PC-9 (cell line): ENCODE data around the gene RAB36.

Experiments
- EZH2 ChIP-seq: fragments of 200-600 bp; sonication (generic); IDR thresholded peaks from 2 replicates; pipeline ENCODE4 v1.8.0; 2017; ENCODE audit warnings: antibody characterized with exemption, low read depth
- TF ChIP-seq, protein P1 (sequence below): fragments of 200-600 bp; sonication (generic); conservative IDR thresholded peaks from 2 replicates; pipeline ENCODE4 v1.6.1; 2017; ENCODE audit warnings: mixed run types, antibody characterized with exemption, mild to moderate bottlenecking, moderate library complexity

DNA sequence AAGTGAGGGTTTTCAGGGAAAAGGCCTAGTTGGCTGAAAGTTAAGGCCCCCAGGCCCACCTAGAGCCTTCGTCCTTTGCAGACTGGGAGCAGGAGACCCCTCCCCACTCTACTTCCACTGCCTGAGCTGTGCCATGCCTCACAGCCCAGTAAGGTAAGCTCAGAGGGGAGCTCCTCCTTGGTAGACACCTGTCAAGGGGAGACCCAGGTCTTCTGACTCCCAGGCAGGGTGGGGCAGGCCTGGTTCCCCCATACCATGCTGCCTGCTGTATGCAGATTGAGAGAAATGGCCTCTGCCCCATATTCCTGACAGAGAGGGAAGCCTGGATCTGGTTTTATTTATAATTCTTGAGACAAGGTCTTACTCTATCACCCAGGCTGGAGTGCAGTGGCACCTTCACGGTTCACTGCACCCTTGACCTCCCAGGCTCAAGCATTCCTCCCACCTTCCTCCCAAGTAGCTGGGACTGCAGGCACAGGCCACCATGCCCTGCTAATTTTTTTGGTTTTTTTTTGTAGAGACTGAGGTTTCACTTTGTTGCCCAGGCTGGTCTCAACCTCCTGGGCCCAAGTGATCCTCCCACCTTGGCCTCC, 697 bp downstream of the RAB36 start:
- TF ChIP-seq, protein P1, sequence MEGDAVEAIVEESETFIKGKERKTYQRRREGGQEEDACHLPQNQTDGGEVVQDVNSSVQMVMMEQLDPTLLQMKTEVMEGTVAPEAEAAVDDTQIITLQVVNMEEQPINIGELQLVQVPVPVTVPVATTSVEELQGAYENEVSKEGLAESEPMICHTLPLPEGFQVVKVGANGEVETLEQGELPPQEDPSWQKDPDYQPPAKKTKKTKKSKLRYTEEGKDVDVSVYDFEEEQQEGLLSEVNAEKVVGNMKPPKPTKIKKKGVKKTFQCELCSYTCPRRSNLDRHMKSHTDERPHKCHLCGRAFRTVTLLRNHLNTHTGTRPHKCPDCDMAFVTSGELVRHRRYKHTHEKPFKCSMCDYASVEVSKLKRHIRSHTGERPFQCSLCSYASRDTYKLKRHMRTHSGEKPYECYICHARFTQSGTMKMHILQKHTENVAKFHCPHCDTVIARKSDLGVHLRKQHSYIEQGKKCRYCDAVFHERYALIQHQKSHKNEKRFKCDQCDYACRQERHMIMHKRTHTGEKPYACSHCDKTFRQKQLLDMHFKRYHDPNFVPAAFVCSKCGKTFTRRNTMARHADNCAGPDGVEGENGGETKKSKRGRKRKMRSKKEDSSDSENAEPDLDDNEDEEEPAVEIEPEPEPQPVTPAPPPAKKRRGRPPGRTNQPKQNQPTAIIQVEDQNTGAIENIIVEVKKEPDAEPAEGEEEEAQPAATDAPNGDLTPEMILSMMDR = no peak
- TF ChIP-seq EZH2 = no peak
